Epithelial cell of esophagus (primary cell): ENCODE measurements around the gene TSEN54.

Experiments used
- DNase-seq: peaks from one replicate; pipeline ENCODE4 v3.0.0; 2010; ENCODE audit warnings: low read depth
- H3K4me3 ChIP-seq: 2 replicates; pipeline ENCODE4 v1.5.1; 2011; ENCODE audit warnings: mild to moderate bottlenecking, low read length, control low read depth
- TF ChIP-seq, protein P1 (sequence below): IDR thresholded peaks from 2 replicates; pipeline ENCODE4 v1.5.1; 2011; ENCODE audit warnings: low read depth, mild to moderate bottlenecking, low read length, control low read depth, inconsistent platforms; ENCODE audit not compliant: insufficient read depth; ENCODE audit errors: missing control alignments

TSEN54 gene

DNA sequence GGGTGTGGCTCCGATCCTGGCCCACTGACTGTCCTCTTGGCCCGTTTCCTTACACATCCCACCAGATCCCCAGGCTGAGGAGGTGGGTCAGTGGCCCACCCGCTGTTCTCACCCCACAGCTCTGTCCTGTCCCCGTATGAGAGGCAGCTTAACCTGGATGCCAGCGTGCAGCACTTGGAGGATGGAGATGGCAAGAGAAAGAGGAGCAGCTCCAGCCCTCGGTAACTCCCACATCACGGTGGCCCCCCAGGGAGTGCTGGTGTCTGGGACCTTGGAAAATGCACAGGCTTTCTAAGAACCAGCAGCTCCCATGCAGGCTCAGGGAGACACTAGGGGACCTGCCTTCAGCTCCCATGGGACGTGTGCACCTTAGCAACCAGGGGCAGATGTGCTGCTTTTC is 5.0 kb downstream of the TSEN54 start:
- no peak for DNase-seq
- TF ChIP-seq, protein P1, sequence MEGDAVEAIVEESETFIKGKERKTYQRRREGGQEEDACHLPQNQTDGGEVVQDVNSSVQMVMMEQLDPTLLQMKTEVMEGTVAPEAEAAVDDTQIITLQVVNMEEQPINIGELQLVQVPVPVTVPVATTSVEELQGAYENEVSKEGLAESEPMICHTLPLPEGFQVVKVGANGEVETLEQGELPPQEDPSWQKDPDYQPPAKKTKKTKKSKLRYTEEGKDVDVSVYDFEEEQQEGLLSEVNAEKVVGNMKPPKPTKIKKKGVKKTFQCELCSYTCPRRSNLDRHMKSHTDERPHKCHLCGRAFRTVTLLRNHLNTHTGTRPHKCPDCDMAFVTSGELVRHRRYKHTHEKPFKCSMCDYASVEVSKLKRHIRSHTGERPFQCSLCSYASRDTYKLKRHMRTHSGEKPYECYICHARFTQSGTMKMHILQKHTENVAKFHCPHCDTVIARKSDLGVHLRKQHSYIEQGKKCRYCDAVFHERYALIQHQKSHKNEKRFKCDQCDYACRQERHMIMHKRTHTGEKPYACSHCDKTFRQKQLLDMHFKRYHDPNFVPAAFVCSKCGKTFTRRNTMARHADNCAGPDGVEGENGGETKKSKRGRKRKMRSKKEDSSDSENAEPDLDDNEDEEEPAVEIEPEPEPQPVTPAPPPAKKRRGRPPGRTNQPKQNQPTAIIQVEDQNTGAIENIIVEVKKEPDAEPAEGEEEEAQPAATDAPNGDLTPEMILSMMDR = no peak

DNA sequence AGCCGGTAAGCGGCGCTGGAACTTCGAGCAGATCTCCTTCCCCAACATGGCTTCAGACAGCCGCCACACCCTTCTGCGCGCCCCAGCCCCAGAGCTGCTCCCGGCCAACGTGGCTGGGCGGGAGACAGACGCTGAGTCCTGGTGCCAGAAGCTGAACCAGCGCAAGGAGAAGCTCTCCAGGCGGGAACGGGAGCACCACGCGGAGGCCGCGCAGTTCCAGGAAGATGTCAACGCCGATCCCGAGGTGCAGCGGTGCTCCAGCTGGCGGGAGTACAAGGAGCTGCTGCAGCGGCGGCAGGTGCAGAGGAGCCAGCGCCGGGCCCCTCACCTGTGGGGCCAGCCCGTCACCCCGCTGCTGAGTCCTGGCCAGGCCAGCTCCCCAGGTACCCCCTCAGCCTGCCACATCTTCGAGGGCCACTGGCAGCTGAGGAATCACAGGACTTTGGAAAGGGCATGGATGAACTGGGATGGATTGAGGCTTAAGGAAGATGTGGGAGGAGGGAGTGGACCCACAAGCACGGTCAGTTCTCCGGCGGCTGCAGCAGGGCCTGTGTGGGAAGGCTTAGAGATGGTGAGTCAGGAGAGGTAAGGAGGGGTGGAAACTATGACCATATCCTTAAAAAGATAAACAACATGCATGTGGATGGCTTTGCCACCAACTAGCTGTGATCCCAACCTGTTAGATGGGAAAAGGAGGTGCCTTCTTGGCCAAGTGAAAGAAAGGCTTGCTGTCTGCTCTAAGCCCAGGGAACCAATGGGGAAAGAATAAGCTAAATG is 5.8 kb downstream of the TSEN54 start:
- TF ChIP-seq, protein P1 = no peak
- no peak for DNase-seq

More for the DNA sequence above, 5.0 kb downstream of the TSEN54 start:
- no peak overlapping the region for H3K4me3 ChIP-seq

DNA sequence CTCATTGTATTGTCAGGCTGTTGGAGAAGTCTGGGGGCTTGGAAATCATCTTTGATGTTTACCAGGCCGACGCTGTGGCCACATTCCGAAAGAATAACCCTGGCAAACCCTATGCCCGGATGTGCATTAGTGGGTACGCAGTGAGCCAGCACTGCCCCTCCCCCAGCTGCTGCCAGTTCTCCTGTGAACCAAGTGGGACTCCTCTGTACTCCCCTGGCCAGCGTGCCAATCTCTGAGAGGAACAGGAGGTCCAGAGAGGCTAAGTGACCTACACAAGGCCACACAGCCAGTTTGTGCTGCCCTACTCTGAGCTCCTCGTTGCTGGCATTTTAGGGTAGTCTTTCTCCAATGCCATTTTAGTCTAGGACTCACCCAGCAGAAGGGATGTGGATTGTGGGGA is 7.3 kb downstream of the TSEN54 start:
- TF ChIP-seq, protein P1 = no peak
- H3K4me3 ChIP-seq = no peak overlapping the region

More for the DNA sequence above, 5.8 kb downstream of the TSEN54 start:
- no peak overlapping the region for H3K4me3 ChIP-seq

DNA sequence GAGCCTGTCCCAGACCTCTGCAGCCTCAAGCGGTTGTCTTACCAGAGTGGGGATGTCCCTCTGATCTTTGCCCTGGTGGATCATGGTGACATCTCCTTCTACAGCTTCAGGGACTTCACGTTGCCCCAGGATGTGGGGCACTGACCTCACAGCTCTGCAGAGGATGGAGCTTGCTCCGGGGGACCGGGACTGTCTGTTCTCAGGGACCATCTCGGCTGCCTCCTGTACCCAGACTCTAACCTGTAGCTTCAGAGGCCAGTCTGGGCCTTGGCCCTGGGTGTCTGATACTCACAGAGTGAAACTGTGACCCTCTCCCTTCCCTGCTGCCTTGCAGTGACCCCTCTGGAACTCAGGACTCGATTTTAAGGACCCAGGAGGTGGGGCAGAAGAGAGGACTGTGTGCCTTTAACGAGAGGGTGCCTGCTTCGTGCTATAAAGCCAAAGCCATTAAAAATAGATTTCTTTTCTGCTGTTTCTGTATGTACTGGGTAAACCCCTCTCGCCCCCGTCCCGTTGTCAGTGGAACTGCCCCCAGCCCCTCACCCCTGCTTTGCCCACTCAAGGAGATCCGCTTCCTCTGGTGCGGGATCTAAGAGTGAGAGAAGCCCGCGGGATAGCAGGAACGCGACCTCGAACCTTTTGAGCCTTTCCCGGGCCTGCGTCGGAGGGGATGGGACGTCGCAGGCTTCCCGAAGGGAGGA is 8.1 kb downstream of the TSEN54 start:
- DNase-seq = no peak
- H3K4me3 ChIP-seq = peak overlapping the region; percentile 56
- TF ChIP-seq, protein P1 = no peak

More for the DNA sequence above, 7.3 kb downstream of the TSEN54 start:
- DNase-seq = no peak

DNA sequence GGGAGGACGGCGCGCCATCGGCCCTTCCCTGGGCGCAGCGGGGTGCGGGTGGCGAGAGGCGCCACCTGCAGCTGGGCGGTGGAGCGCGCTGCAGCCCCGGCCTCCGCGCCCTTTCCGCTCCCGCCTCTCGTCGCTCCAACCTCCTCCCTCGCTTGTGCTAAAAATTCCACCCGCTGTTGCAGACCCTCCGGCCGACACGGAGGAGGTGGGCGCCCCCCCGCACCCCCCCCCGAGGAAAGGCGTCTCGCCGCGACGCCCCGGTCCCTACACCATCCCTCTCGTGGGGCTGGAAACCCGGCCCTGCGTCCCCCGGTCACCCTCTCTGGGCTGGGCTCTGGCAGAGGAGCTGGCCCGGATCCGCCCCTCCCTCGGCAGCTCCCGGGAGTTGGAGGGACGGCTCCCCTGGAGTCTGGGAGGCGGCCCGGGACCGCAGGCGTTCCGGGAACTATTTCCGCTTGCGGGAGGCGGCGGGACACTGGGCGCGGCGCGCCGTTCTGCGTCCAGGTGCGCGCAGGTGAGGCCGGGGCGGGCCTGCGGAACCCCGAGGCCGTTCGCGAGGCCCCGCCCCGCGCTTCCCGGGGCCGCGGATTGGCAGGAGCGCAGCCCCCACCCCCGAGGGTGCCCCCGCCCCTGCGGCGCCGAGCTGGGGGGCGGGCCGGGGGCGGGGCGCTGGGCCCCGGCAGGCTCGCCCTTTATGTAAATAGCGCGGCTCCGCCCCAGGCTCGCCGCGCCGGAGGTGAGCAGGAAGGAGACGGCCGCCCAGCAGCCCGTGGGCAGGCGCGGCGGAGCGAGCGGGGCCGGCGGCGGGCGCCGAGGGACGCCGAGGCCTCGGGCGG is 8.9 kb downstream of the TSEN54 start, which contains the start of gene LLGL2:
Gene LLGL2, plus strand, starts transcription at position 728 of the 836 bp plus-strand sequence. CDS start 17,730 bp downstream, outside the sequence.
- DNase-seq = peak; percentile 94
- TF ChIP-seq, protein P1 = peak; percentile 25
- H3K4me3 ChIP-seq = peak within 1 kb of the TSS; percentile 61

DNA sequence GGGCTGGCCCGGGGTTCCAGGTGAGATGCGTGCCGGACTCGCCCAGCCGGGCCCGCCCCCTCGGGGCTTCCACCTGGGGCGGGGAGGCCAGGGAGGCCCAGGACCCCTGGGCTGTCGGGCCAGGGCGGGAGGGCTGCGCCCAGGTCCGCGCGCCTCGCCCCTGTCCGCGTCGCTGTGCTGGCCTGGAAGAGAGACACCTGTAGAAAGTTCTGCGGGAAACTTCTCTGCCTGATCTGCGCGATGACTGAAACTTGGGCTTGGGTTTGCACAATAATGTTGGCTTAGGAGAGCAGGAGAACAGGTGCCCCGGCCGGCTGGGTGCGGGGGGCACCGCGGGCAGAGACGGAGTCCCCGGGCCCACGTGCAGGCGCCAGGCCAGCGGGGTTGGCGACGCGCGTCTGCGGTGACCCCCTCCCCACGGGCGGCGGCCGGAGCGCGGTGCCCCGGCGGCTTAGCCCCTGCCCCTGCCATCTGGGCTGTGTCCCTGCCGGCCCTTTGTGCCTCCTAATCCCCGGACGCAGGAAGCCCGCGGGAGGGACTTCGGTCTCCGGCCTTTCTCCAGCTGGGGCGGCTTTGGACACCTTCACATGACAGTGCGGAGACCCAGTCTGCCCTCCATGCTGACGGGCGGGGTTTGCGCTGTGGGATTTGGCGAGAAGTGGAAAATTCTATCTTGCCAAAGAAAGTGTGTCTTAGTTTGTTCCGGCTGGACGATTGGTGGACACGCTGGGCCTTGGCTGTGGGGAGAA is 9.7 kb downstream of the TSEN54 start:
- peak overlapping the region; percentile 61 for H3K4me3 ChIP-seq
- no peak for DNase-seq
- TF ChIP-seq, protein P1 = no peak
